GM12878 (cell line): ENCODE data around the gene ANAPC2. TPM values are rescaled to one million over a fixed set of nuclear protein-coding genes. Genes with fewer than 3 reads are reported as not detected.

Source experiments
- ATAC-seq: fragments of 200-7000 bp; cut with Tn5 transposase; 3 replicates; pipeline ENCODE4 v1.9.1; 2020; ENCODE audit warnings: mild to moderate bottlenecking, moderate library complexity
- BruUV-seq: library from RNA; stranded (reverse); fragments of 400-500 nt; replicated peaks from 2 replicates; lab custom pipeline; 2021; lab: Mats Ljungman, UMichigan
- CTCF ChIA-PET: fragments of 300-600 bp; sonication (Branson Sonifier 250); formaldehyde crosslinking; extraction: SDS; loops from one replicate; lab custom pipeline; 2021; ENCODE audit warnings: inconsistent platforms; lab: Yijun Ruan, JAX
- POLR2A ChIA-PET: fragments of 350-600 bp; formaldehyde crosslinking; extraction: SDS; loops from one replicate; lab custom pipeline; 2021; ENCODE audit warnings: inconsistent platforms; lab: Charles Lee
- RAD21 ChIA-PET: fragments of 300-600 bp; sonication (Branson Sonifier 250); formaldehyde crosslinking; loops from one replicate; lab custom pipeline; 2023; ENCODE audit warnings: antibody characterized with exemption; ENCODE audit not compliant: unreplicated experiment; lab: Charles Lee
- SMC1A ChIA-PET: fragments of 300-600 bp; sonication (Branson Sonifier 250); formaldehyde crosslinking; loops from one replicate; lab custom pipeline; 2023; ENCODE audit not compliant: unreplicated experiment, uncharacterized antibody; lab: Charles Lee
- DNase-seq: peaks from one replicate; pipeline ENCODE4 v3.0.0-alpha.2; 2011; ENCODE audit warnings: low read depth, low spot score
- FAIRE-seq: peaks from 3 replicates; lab custom pipeline; 2011; peaks lifted over from hg19 to GRCh38; lab: Jason Lieb, UNC
- H2AFZ ChIP-seq: 2 replicates; pipeline ENCODE4 v1.6.0; 2011; ENCODE audit warnings: low read depth, low read length, control low read depth; ENCODE audit not compliant: control insufficient read depth
- H3K27ac ChIP-seq: 2 replicates; pipeline ENCODE4 v1.5.1; 2011; ENCODE audit warnings: control low read depth; ENCODE audit not compliant: control insufficient read depth, insufficient read depth
- H3K27me3 ChIP-seq, 2 experiments: replicated peaks in 1 of 2; 2 replicates each; pipeline versions ENCODE4 v1.6.0 to v1.6.1; 2011; ENCODE audit warnings: low read length in 1 of 2; ENCODE audit not compliant: control insufficient read depth in 2 of 2, insufficient read depth in 2 of 2
- H3K36me3 ChIP-seq, 2 experiments: 2 replicates each; pipeline ENCODE4 v1.5.1; 2011; ENCODE audit warnings: low read length in 1 of 2; ENCODE audit not compliant: control insufficient read depth in 2 of 2, insufficient read depth in 2 of 2
- H3K4me1 ChIP-seq: 2 replicates; pipeline ENCODE4 v1.6.1; 2011; ENCODE audit warnings: mild to moderate bottlenecking, low read length, moderate library complexity, mixed read lengths; ENCODE audit not compliant: control insufficient read depth, insufficient read depth
- H3K4me2 ChIP-seq: 2 replicates; pipeline ENCODE4 v1.6.0; 2011; ENCODE audit warnings: control low read depth; ENCODE audit not compliant: control insufficient read depth, insufficient read depth
- H3K4me3 ChIP-seq: fragments of 200-600 bp; sonication (generic); 2 replicates; pipeline ENCODE4 v1.5.1; 2016
- H3K79me2 ChIP-seq: 2 replicates; pipeline ENCODE4 v1.6.0; 2011; ENCODE audit warnings: low read length; ENCODE audit not compliant: control insufficient read depth, insufficient read depth
- H3K9ac ChIP-seq: 2 replicates; pipeline ENCODE4 v1.8.0; 2011; ENCODE audit warnings: low read length, control low read depth, mixed read lengths; ENCODE audit not compliant: control insufficient read depth, insufficient read depth
- H3K9me3 ChIP-seq: replicated peaks from 3 replicates; pipeline ENCODE4 v1.5.1; 2011; ENCODE audit warnings: mild to moderate bottlenecking, low read length; ENCODE audit not compliant: control insufficient read depth, insufficient read depth
- H4K20me1 ChIP-seq: 2 replicates; pipeline ENCODE4 v1.6.0; 2011; ENCODE audit not compliant: control insufficient read depth, insufficient read depth
- ATF7 ChIP-seq: fragments of 450-650 bp; IDR thresholded peaks from 2 replicates; pipeline ENCODE4 v1.6.1; 2016; ENCODE audit warnings: low read depth, mild to moderate bottlenecking
- BACH1 ChIP-seq: fragments of 450-650 bp; IDR thresholded peaks from 2 replicates; pipeline ENCODE4 v1.6.1; 2017; ENCODE audit warnings: mild to moderate bottlenecking, borderline replicate concordance
- BHLHE40 ChIP-seq, 2 experiments: fragments of 450-650 bp in 1 of 2; IDR thresholded peaks; 2 replicates each; pipeline ENCODE4 v1.6.1; 2011 to 2017; ENCODE audit warnings: low read depth in 2 of 2, borderline replicate concordance in 1 of 2, improper control_type of control experiment in 1 of 2, low read length in 1 of 2, mild to moderate bottlenecking in 1 of 2
- CBX3 ChIP-seq: fragments of 200-600 bp; sonication (generic); IDR thresholded peaks from 2 replicates; pipeline ENCODE4 v1.6.1; 2016; ENCODE audit warnings: low read depth, borderline replicate concordance
- CHD4 ChIP-seq: fragments of 200-600 bp; sonication (generic); IDR thresholded peaks from 2 replicates; pipeline ENCODE4 v1.6.1; 2016; ENCODE audit warnings: mild to moderate bottlenecking
- CREM ChIP-seq: IDR thresholded peaks from 2 replicates; pipeline ENCODE4 v1.6.1; 2014; ENCODE audit warnings: antibody characterized with exemption, low read depth
- DPF2 ChIP-seq: fragments of 450-650 bp; IDR thresholded peaks from 2 replicates; pipeline ENCODE4 v1.6.1; 2017; ENCODE audit warnings: mild to moderate bottlenecking
- ETV6 ChIP-seq, 2 experiments: fragments of 450-650 bp in 1 of 2; IDR thresholded peaks in 1 of 2; conservative IDR thresholded peaks in 1 of 2; 2 replicates each; pipeline ENCODE4 v1.6.1; 2014; ENCODE audit warnings: antibody characterized with exemption in 1 of 2, borderline replicate concordance in 1 of 2, low read depth in 1 of 2, mild to moderate bottlenecking in 1 of 2, moderate library complexity in 1 of 2
- FOXK2 ChIP-seq: fragments of 450-650 bp; IDR thresholded peaks from 2 replicates; pipeline ENCODE4 v1.6.1; 2017; ENCODE audit warnings: mild to moderate bottlenecking, moderate library complexity
- GABPA ChIP-seq: IDR thresholded peaks from 2 replicates; pipeline ENCODE4 v1.6.1; 2014; ENCODE audit warnings: antibody characterized with exemption, low read depth, mild to moderate bottlenecking, inconsistent platforms
- NFYA ChIP-seq: IDR thresholded peaks from 2 replicates; pipeline ENCODE4 v1.6.1; 2011; ENCODE audit warnings: low read depth, mild to moderate bottlenecking, low read length, improper control_type of control experiment, borderline replicate concordance
- NRF1 ChIP-seq: conservative IDR thresholded peaks from 2 replicates; pipeline ENCODE4 v1.6.1; 2011; ENCODE audit warnings: mild to moderate bottlenecking, low read depth, low read length, improper control_type of control experiment
- POLR2AphosphoS5 ChIP-seq: IDR thresholded peaks from 2 replicates; pipeline ENCODE4 v1.6.1; 2011; ENCODE audit warnings: mild to moderate bottlenecking, low read length, inconsistent platforms
- SMAD1 ChIP-seq: fragments of 450-650 bp; IDR thresholded peaks from 2 replicates; pipeline ENCODE4 v1.6.1; 2018; ENCODE audit warnings: mild to moderate bottlenecking, low read depth; ENCODE audit not compliant: partially characterized antibody
- TAF1 ChIP-seq: IDR thresholded peaks from 2 replicates; pipeline ENCODE4 v1.6.1; 2011; ENCODE audit warnings: mild to moderate bottlenecking, low read depth, low read length, borderline replicate concordance
- TARDBP ChIP-seq: IDR thresholded peaks from 2 replicates; pipeline ENCODE4 v1.6.1; 2016; ENCODE audit warnings: borderline replicate concordance
- WGBS: methylation state at CpG from one replicate; pipeline ENCODE4 v1.1.6; 2016; ENCODE audit warnings: low lambda C conversion rate; ENCODE audit not compliant: insufficient replicate concordance, insufficient coverage; ENCODE audit errors: missing lambda C conversion rate; 5-methylcytosine and 5-hydroxymethylcytosine counted together
- in situ Hi-C: fragments of 300-500 bp; cut with MboI; formaldehyde crosslinking; loops from 9 replicates; pipeline ENCODE4 v1.14.3; 2018; ENCODE audit warnings: mixed read lengths
- intact Hi-C: fragments of 100-400 bp; cut with micrococcal nuclease; formaldehyde crosslinking; loops from one replicate; pipeline ENCODE4 v1.14.2; 2022; ENCODE audit not compliant: unreplicated experiment
- polyA plus RNA-seq, 11 experiments: library from polyadenylated mRNA; depleted of rRNA in 4 of 11; unstranded in 6 of 11; stranded (reverse) in 5 of 11; fragments of >200 nt; fragmentation: Nextera tagmentation in 4 of 11; fragmentation: Illumina TruSeq in 1 of 11; extraction: Ambion mirVana in 4 of 11; extraction: Trizol in 1 of 11; gene quantifications; 1 replicate in 1 of 11; 2 replicates in 10 of 11; pipeline versions ENCODE4 v1.2.1 to v1.2.3, GENCODE V29; 2011 to 2016; ENCODE audit warnings: inconsistent platforms in 2 of 11, missing spikeins in 2 of 11, low read depth in 1 of 11
- total RNA-seq, 4 experiments: library from RNA; depleted of rRNA in 3 of 4; stranded (reverse); fragments of >200 nt in 3 of 4; fragmentation: Illumina TruSeq in 1 of 4; extraction: Trizol in 1 of 4; gene quantifications; 2 replicates each; pipeline versions ENCODE4 v1.2.1 to v1.2.3, GENCODE V29; 2013 to 2021
- TF ChIP-seq, protein P1 (sequence below): IDR thresholded peaks from 2 replicates; pipeline ENCODE4 v1.6.1; 2012; ENCODE audit warnings: low read depth, low read length, improper control_type of control experiment

Gene ANAPC2
- total and polyA plus RNA-seq, 10 of the 15 experiments (the other 5 are each of a cell fraction or from before 2014, with no cell fraction given) = 0.03 to 65.2 (median 20.5) TPM

GRCh38 chr9:137231372-137232039 lies 43.1 kb upstream of the ANAPC2 start:
- H4K20me1 ChIP-seq = no peaks in the 10 kb centered on the region
- SMC1A ChIA-PET = no interaction called here
- peaks cover 5% of the 10 kb centered on the region for H3K4me1 ChIP-seq
- no peak for DNase-seq
- H3K27me3 ChIP-seq = no peaks in the 10 kb centered on the region
- RAD21 ChIA-PET = no interaction called here
- no peak overlapping the region for H3K27ac ChIP-seq
- H3K4me2 ChIP-seq = no peak overlapping the region
- 45% methylated on average over 20 of the region's 23 CpGs for WGBS
- no peaks in the 10 kb centered on the region for H3K36me3 ChIP-seq
- no peak overlapping the region for H3K9ac ChIP-seq
- no peak for FAIRE-seq
- in situ Hi-C loops = no loop called here
- intact Hi-C loops = no loop called here
- CTCF ChIA-PET = interaction anchor here (1.2 kb wide), 1 partner anchor 112 kb away, joined by 4 read pairs; no protein-coding TSS in a partner anchor
- no peak overlapping the region for H3K4me3 ChIP-seq
- no peak for TF ChIP-seq TARDBP
- TF ChIP-seq BACH1 = no peak
- TF ChIP-seq NFYA = no peak
- TF ChIP-seq, protein P1, sequence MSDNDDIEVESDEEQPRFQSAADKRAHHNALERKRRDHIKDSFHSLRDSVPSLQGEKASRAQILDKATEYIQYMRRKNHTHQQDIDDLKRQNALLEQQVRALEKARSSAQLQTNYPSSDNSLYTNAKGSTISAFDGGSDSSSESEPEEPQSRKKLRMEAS = no peak
- TF ChIP-seq, all 136 proteins: peak for 0
- POLR2A ChIA-PET = no interaction called here
- no peaks in the 10 kb centered on the region for H3K9me3 ChIP-seq
- ATAC-seq = no peak
- no peaks in the 10 kb centered on the region for H3K79me2 ChIP-seq
- no peak overlapping the region for H2AFZ ChIP-seq
- no TSS peak for BruUV-seq

DNA sequence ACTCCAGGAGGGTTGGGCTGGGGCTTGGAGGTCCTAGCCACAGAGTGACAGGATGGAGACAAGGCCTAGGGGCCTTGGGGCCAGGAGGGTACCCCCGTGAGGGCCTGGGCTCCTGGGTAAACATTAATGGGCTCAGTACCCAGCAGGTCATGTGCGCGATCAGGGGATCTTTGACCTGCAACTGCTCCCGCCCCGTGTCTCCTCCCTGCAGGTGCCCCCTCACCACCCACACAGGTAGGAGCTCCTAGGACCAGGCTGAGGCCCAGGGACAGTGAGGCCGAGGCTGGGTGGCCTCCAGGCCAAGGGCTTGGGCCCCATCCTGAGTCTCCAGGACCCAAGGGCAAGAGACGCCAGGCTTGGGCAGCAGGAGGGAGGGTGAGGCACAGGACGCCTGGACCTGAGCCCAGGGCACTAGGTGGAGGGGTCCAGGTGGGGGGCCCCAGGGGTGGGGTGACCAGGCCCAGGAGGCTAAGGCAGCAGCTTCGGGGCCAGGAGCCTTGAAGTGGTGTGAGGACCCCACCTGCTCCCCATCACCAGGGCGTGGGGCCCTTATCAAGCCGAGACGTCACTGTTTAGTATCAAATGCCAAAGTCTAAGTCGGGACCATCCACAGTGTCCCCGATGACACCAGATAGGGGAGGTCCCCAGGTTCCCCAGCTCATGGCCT lies 42.5 kb upstream of the ANAPC2 start, which contains the start of gene SLC34A3:
SLC34A3 (plus strand) TSS at position 197 of the 667 bp plus-strand sequence. CDS start 802 bp downstream, outside the sequence.
- ATAC-seq (no peak), DNase-seq (no peak), FAIRE-seq (no peak)
- H3K79me2 ChIP-seq = no peaks in the 10 kb centered on the region
- no peak within 1 kb of the TSS for H3K4me3 ChIP-seq
- 21% methylated on average over 14 of the region's 14 CpGs for WGBS
- no TSS peak for BruUV-seq
- no peak within 1 kb of the TSS for H3K9ac ChIP-seq
- in situ Hi-C loops = no loop called here
- H3K36me3 ChIP-seq = no peaks in the 10 kb centered on the region
- ChIA-PET RAD21 (no interaction called here), CTCF (interaction anchor here (1.2 kb wide), 1 partner anchor 111 kb away, joined by 4 read pairs; no protein-coding TSS in a partner anchor), SMC1A (no interaction called here), POLR2A (interaction anchor here (1.2 kb wide), 1 partner anchor 10 kb away, joined by 3 read pairs; the partner anchor contains the start of gene TUBB4B)
- H3K4me1 ChIP-seq = peaks cover 2% of the 10 kb centered on the region; the same call in 1 of the 2 replicates
- no peak within 1 kb of the TSS for H3K27ac ChIP-seq
- no peak within 1 kb of the TSS for H3K4me2 ChIP-seq
- H4K20me1 ChIP-seq = no peaks in the 10 kb centered on the region
- no peaks in the 10 kb centered on the region for H3K27me3 ChIP-seq
- intact Hi-C loops = no loop called here
- H3K9me3 ChIP-seq = no peaks in the 10 kb centered on the region
- H2AFZ ChIP-seq = no peak within 1 kb of the TSS
- TF ChIP-seq, protein P1 = no peak
- TF ChIP-seq SMAD1 (no peak), ETV6 (conservative IDR thresholded peaks at IDR 0.05 in 1 of 2, IDR thresholded peaks at IDR 0.05 in 1 of 2; ENCODE audit: borderline replicate concordance in 1 of 2, low read depth in 1 of 2) (no peak), DPF2 (no peak), NRF1 (no peak), TAF1 (no peak), CHD4 (no peak), ATF7 (no peak), FOXK2 (no peak), BHLHE40 (IDR thresholded peaks at IDR 0.05; ENCODE audit: borderline replicate concordance in 1 of 2, low read depth in 2 of 2, low read length in 1 of 2) (no peak), CREM (no peak), GABPA (no peak), POLR2AphosphoS5 (no peak), CBX3 (no peak), BACH1 (no peak)
